SK-N-SH treated with all-trans-retinoic acid at 6 μM for 48 hours (cell line): ENCODE data around the gene DYRK2.

Experiments used
- ATAC-seq: fragments of 200-7000 bp; cut with Tn5 transposase; 3 replicates; pipeline ENCODE4 v1.9.1; 2020; ENCODE audit warnings: mild to moderate bottlenecking, moderate library complexity
- ARNTL ChIP-seq: fragments of 450-650 bp; formaldehyde crosslinking; IDR thresholded peaks from 2 replicates; pipeline ENCODE4 v1.5.0; 2020; ENCODE audit warnings: low read depth, mild to moderate bottlenecking, moderate library complexity, borderline replicate concordance
- CSDC2 ChIP-seq: fragments of 250-450 bp; sonication (Bioruptor Pico); IDR thresholded peaks from 2 replicates; pipeline ENCODE4 v1.5.0; 2020; ENCODE audit warnings: mild to moderate bottlenecking, moderate library complexity
- GLIS3 ChIP-seq: fragments of 250-450 bp; sonication (Bioruptor Pico); IDR thresholded peaks from 2 replicates; pipeline ENCODE4 v1.5.0; 2020; ENCODE audit warnings: mild to moderate bottlenecking, moderate library complexity
- ISL1 ChIP-seq: fragments of 250-450 bp; sonication (Bioruptor Pico); IDR thresholded peaks from 2 replicates; pipeline ENCODE4 v2.1.2; 2022; ENCODE audit warnings: mild to moderate bottlenecking, moderate library complexity
- OSR1 ChIP-seq: fragments of 250-450 bp; sonication (Bioruptor Pico); IDR thresholded peaks from 2 replicates; pipeline ENCODE4 v1.8.0; 2022; ENCODE audit warnings: moderate library complexity, mild to moderate bottlenecking, inconsistent platforms
- SNAI2 ChIP-seq: fragments of 250-450 bp; sonication (Bioruptor Pico); IDR thresholded peaks from 2 replicates; pipeline ENCODE4 v1.5.0; 2020; ENCODE audit warnings: mild to moderate bottlenecking, moderate library complexity
- ZC3H10 ChIP-seq: fragments of 250-450 bp; sonication (Bioruptor Pico); IDR thresholded peaks from 2 replicates; pipeline ENCODE4 v1.5.1; 2021; ENCODE audit warnings: mild to moderate bottlenecking, moderate library complexity
- ZFP3 ChIP-seq: fragments of 250-450 bp; sonication (Bioruptor Pico); IDR thresholded peaks from 2 replicates; pipeline ENCODE4 v1.5.0; 2020; ENCODE audit warnings: mild to moderate bottlenecking, moderate library complexity
- ZFP30 ChIP-seq: fragments of 450-650 bp; formaldehyde crosslinking; IDR thresholded peaks from 2 replicates; pipeline ENCODE4 v1.5.0; 2022; ENCODE audit warnings: mild to moderate bottlenecking, moderate library complexity
- ZNF565 ChIP-seq: fragments of 450-650 bp; formaldehyde crosslinking; conservative IDR thresholded peaks from 2 replicates; pipeline ENCODE4 v1.5.0; 2020; ENCODE audit warnings: low read depth, mild to moderate bottlenecking, moderate library complexity
- ZNF70 ChIP-seq: fragments of 450-650 bp; formaldehyde crosslinking; IDR thresholded peaks from 2 replicates; pipeline ENCODE4 v1.5.0; 2020; ENCODE audit warnings: mild to moderate bottlenecking, moderate library complexity
- ZNF8 ChIP-seq: fragments of 450-650 bp; formaldehyde crosslinking; IDR thresholded peaks from 2 replicates; pipeline ENCODE4 v1.5.0; 2020; ENCODE audit warnings: mild to moderate bottlenecking, moderate library complexity
- TF ChIP-seq, protein P1 (sequence below): fragments of 250-450 bp; sonication (Bioruptor Pico); IDR thresholded peaks from 2 replicates; pipeline ENCODE4 v1.5.0; 2020; ENCODE audit warnings: mild to moderate bottlenecking, moderate library complexity
- TF ChIP-seq, protein P2 (sequence below): fragments of 250-450 bp; sonication (Bioruptor Pico); IDR thresholded peaks from 2 replicates; pipeline ENCODE4 v1.8.0; 2021; ENCODE audit warnings: low read depth, mild to moderate bottlenecking, moderate library complexity, borderline replicate concordance
- TF ChIP-seq, protein P3 (sequence below): fragments of 250-450 bp; sonication (Bioruptor Pico); IDR thresholded peaks from 2 replicates; pipeline ENCODE4 v1.5.1; 2021; ENCODE audit warnings: mild to moderate bottlenecking, moderate library complexity
- TF ChIP-seq, protein P4 (sequence below): fragments of 250-450 bp; sonication (Bioruptor Pico); IDR thresholded peaks from 2 replicates; pipeline ENCODE4 v1.8.0; 2020; ENCODE audit warnings: mild to moderate bottlenecking, moderate library complexity, borderline replicate concordance
- TF ChIP-seq, protein P5 (sequence below): fragments of 250-450 bp; sonication (Bioruptor Pico); IDR thresholded peaks from 2 replicates; pipeline ENCODE4 v1.5.1; 2020; ENCODE audit warnings: low read depth, mild to moderate bottlenecking, moderate library complexity

DYRK2 gene

DNA sequence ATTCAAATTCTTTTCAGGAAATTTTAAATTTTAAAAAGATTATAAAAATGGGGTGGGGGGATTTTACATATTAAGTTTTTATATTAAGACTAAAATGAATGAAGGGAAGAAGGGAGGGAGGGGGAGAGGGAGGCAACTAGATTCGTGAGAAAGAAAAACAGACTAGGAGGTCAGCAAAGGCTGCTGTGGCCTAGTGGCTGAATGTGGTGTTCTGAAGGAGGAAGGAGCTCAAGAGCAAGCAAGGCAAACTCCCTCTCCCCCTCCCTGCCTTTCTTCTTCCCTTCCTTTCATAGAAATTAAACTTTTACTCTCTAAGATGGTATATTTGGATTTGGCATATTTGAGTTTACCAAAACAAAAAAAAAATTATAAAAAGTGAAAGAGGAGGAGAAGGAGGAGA is 18.1 kb downstream of the DYRK2 start:
- ATAC-seq = no peak
- TF ChIP-seq, protein P1, sequence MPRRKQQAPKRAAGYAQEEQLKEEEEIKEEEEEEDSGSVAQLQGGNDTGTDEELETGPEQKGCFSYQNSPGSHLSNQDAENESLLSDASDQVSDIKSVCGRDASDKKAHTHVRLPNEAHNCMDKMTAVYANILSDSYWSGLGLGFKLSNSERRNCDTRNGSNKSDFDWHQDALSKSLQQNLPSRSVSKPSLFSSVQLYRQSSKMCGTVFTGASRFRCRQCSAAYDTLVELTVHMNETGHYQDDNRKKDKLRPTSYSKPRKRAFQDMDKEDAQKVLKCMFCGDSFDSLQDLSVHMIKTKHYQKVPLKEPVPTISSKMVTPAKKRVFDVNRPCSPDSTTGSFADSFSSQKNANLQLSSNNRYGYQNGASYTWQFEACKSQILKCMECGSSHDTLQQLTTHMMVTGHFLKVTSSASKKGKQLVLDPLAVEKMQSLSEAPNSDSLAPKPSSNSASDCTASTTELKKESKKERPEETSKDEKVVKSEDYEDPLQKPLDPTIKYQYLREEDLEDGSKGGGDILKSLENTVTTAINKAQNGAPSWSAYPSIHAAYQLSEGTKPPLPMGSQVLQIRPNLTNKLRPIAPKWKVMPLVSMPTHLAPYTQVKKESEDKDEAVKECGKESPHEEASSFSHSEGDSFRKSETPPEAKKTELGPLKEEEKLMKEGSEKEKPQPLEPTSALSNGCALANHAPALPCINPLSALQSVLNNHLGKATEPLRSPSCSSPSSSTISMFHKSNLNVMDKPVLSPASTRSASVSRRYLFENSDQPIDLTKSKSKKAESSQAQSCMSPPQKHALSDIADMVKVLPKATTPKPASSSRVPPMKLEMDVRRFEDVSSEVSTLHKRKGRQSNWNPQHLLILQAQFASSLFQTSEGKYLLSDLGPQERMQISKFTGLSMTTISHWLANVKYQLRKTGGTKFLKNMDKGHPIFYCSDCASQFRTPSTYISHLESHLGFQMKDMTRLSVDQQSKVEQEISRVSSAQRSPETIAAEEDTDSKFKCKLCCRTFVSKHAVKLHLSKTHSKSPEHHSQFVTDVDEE = no peak
- TF ChIP-seq ZNF565 (CRISPR knock-in tag) (no peak), ZFP3 (no peak), ZNF8 (CRISPR knock-in tag) (no peak), GLIS3 (CRISPR knock-in tag) (no peak), OSR1 (no peak), ZC3H10 (no peak), SNAI2 (CRISPR knock-in tag) (no peak), ZNF70 (CRISPR knock-in tag) (no peak), CSDC2 (CRISPR knock-in tag) (no peak)
- TF ChIP-seq, protein P2, sequence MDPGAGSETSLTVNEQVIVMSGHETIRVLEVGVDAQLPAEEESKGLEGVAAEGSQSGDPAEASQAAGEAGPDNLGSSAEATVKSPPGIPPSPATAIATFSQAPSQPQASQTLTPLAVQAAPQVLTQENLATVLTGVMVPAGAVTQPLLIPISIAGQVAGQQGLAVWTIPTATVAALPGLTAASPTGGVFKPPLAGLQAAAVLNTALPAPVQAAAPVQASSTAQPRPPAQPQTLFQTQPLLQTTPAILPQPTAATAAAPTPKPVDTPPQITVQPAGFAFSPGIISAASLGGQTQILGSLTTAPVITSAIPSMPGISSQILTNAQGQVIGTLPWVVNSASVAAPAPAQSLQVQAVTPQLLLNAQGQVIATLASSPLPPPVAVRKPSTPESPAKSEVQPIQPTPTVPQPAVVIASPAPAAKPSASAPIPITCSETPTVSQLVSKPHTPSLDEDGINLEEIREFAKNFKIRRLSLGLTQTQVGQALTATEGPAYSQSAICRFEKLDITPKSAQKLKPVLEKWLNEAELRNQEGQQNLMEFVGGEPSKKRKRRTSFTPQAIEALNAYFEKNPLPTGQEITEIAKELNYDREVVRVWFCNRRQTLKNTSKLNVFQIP = no peak
- TF ChIP-seq, protein P3, sequence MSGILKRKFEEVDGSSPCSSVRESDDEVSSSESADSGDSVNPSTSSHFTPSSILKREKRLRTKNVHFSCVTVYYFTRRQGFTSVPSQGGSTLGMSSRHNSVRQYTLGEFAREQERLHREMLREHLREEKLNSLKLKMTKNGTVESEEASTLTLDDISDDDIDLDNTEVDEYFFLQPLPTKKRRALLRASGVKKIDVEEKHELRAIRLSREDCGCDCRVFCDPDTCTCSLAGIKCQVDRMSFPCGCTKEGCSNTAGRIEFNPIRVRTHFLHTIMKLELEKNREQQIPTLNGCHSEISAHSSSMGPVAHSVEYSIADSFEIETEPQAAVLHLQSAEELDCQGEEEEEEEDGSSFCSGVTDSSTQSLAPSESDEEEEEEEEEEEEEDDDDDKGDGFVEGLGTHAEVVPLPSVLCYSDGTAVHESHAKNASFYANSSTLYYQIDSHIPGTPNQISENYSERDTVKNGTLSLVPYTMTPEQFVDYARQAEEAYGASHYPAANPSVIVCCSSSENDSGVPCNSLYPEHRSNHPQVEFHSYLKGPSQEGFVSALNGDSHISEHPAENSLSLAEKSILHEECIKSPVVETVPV (CRISPR knock-in tag) = no peak
- TF ChIP-seq, protein P4, sequence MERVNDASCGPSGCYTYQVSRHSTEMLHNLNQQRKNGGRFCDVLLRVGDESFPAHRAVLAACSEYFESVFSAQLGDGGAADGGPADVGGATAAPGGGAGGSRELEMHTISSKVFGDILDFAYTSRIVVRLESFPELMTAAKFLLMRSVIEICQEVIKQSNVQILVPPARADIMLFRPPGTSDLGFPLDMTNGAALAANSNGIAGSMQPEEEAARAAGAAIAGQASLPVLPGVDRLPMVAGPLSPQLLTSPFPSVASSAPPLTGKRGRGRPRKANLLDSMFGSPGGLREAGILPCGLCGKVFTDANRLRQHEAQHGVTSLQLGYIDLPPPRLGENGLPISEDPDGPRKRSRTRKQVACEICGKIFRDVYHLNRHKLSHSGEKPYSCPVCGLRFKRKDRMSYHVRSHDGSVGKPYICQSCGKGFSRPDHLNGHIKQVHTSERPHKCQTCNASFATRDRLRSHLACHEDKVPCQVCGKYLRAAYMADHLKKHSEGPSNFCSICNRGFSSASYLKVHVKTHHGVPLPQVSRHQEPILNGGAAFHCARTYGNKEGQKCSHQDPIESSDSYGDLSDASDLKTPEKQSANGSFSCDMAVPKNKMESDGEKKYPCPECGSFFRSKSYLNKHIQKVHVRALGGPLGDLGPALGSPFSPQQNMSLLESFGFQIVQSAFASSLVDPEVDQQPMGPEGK (CRISPR knock-in tag) = no peak
- TF ChIP-seq, protein P5, sequence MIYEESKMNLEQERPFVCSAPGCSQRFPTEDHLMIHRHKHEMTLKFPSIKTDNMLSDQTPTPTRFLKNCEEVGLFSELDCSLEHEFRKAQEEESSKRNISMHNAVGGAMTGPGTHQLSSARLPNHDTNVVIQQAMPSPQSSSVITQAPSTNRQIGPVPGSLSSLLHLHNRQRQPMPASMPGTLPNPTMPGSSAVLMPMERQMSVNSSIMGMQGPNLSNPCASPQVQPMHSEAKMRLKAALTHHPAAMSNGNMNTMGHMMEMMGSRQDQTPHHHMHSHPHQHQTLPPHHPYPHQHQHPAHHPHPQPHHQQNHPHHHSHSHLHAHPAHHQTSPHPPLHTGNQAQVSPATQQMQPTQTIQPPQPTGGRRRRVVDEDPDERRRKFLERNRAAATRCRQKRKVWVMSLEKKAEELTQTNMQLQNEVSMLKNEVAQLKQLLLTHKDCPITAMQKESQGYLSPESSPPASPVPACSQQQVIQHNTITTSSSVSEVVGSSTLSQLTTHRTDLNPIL = no peak

DNA sequence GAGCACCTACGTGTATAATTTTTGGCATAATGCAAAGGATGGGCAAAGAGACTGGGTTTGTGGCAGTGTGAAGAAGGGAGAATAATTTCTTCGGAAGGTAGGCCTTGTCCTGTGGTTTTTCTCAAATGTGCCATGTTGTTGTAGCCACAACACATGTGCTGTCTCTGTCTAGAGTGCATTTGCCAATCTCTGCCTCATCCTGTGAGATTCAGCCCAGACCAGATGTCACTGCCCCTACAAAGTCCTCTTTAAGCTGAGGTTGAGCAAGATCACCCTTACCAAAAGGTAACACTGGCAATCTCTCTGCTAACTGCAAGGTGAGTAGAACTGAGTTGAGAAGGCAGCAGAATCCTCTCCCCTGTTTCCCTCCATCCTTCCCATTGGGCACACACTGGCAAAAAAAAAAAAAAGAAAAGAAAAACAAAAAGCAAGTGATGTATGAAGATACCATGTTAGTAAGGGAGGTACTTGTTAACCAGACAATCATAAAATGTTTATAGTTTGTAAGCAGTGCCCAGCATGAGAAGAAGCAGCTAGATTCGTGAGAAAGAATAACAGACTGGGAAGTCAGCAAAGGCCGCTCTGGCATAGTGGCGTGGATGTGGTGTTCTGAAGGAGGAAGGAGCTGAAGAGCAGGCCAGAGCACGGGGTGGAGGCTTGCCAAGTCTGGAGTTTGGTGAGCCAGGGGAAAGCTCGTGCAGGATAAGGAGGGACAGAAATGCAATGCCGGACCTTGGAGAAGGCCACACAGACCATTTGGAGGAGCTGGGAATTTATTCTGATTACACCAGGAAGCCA is 18.9 kb downstream of the DYRK2 start:
- ATAC-seq = no peak
- TF ChIP-seq, protein P2 = no peak
- TF ChIP-seq ARNTL (CRISPR knock-in tag) (no peak), ISL1 (CRISPR knock-in tag) (no peak), ZFP30 (CRISPR knock-in tag) (no peak)
- TF ChIP-seq, protein P3 (CRISPR knock-in tag) = no peak
